Activated CD4-positive, alpha-beta T cell treated with anti-CD3 and anti-CD28 coated beads, Interleukin-2, Interleukin-4, amounts not matched to agents 100 ng/mL and 50 ng/mL, durations not matched to agents 16 hours and 8 hours (primary cell): Measurements from ENCODE around the gene CPEB1.
"Not testable (repeated sequence)": the region's sequence is repeated elsewhere in the genome, so short reads cannot be mapped to it uniquely, and the experiment has no call there.

Experiments
- DNase-seq: peaks from one replicate; pipeline ENCODE4 v3.0.0-alpha.2; 2020; ENCODE audit warnings: low spot score

Gene CPEB1

DNA sequence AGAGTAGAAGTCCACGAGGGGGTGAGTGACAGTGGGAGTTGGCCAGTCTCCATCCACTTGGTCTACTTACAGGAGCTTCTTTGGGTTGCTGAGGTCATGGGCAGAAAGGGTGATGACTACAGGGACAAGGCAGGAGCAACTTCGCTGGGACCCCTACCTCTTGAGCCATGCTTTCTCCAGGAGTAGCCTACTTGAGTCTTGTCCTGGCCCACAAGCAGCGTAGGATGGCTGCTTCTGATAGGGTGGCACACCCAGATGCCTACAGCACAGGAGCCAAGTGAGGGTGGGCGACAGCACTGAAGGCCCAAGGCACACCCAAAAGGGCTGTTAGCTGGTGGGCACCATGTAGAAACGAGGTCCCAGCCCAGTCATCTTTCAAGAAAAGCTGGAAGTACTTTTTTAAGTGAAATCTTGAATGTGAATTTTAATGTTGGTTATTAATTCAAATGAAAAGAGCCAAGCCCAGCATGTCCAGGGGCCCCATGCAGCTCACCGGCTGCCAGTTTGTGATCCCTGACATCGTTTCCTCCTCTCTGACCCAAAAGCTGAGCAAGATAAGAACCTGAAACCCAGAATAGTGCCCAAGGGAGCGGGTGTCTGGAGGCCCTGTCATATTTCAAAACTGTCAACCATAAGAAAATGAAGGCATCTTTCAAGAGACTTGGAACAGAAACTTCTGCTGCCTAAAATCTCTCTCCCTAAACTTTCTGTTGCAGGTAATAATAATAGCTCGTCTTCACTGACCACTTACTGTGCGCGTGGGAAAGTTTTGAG lies 2.2 kb upstream of the CPEB1 start:
- DNase-seq = no peak

DNA sequence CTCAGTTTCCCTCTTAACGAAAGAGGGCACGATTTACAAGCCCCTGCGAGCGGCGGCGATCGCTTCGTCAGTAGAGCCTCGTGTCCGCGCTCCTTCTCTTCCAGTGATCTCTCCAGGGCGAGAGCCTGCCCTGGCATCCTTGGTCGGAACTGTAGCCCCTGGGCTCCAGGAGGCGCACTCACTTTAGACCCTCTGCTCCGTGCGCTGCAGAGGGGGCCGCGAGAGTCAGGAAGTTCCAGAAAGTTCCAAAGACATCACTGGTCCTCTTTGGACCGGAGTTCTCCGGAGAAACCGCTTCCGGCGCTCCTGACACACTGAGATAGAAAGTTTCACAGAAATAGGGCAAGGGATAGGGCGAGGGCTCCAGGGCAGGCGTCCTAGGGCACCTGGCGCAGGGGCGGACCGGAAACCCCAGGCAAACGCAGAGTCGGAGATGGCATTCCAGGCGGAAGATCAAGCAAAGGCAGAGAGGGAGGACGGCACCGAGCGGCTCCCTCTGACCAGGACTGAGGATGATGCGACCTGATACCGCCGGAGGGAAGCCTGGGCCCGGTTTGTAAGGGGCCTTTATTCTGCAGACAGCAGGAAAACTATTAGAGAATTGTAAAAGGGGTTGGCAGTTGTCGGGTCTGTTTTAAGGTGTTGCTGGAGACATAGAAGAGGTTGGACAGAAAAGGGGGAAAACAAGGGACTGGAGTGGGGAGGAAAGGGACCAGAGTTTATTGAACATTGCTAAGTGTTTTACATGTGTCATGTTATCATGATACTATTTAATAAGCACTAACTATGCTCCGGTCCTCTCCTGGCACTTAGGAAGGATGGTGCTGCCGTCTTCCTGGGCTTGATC lies 1.3 kb upstream of the CPEB1 start:
- DNase-seq = no peak

DNA sequence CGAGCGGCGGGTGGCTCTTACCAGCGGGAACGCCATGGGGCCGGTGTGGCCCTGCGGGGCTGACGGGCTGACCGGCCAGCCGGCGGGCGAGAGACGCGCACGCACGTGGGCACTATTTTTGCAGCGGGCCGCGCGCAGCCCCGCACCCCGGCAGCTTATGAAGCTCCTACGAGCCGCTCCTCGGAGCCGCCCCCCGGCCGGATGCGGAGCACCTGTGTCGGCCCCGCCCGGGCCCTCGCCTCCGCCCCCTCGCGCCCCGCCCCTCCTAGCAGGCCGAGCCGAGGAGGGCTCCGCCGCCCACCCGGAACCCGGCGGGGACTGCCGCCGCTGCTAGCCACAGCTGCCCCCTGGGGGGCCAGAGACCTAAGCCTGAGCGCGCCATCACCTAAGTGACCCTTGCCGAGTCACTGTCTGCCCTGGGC lies 683 bp upstream of the CPEB1 start:
- DNase-seq = no peak

DNA sequence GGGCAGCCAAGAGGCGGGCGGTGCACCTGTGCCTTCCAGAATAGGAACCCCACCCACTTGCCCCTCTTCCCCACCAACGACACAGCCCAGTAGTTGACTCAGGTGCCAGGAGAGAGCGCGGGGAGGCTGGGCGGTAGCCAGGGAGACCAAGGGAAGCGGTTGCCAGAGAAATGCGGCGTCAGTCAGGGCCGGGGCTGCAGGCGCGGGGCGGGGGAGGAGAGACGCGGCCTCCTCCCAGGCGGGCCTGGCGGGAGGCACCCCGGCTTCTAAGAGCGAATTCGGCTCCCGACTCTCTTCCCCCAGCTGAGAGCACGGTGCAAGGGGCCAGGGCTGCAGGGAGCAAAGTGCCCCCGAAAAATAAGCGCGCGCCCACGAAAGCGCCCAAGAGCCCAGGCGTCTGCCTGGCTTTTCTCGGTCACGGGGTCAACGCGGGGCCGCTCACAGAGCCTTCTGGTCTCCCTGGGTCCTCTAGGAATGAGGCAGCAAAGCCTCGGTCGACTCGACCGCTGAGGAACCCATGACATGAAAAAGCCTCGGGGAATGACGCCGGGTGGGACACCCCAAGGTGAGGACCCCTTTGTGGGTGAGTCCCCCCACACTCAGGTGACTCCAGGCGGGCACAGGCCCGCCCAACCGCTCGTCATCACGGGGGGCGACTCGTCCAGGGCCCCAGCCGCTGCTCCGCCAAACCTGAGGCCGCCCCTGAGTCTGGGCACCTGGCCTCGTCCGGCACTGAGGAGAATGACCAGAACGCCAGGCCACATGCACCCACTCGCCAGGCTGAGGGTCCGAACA lies 716 bp downstream of the CPEB1 start:
- no peak for DNase-seq

DNA sequence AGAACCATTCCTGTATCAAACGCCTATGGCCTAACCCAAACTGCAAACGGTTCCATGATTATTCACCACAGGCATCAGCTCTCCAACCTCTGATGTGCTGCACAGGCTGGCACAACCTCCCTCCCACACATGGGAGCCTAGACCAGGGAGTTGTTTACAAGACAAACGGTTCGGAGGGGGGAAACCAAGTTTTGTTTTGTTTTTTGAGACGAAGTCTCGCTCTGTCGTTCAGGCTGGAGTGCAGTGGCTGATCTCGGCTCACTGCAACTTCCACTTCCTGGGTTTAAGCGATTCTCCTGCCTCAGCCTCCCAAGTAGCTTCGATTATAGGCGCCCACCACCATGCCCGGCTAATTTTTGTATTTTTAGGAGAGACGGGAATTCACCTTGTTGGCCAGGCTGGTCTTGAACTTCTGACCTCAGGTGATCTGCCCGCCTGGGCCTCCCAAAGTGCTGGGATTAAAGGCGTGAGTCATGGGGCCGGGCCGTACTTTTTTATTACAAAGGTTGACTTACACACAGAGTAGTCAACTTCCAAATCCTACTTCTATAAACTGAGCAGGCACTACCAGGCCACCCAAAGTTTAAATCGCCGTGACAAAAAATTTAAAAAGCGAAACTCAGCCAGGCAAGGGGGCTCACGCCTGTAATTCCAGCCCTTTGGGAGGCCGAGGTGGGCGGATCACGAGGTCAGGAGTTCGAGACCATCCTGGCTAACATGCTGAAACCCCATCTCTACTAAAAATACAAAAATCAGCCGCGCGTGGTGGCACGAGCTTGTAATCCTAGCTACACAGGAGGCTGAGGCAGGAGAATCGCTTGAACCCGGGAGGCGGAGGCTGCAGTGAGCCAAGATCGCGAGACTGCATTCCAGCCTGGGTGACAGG lies 2.0 kb downstream of the CPEB1 start:
- DNase-seq = not testable (repeated sequence)

DNA sequence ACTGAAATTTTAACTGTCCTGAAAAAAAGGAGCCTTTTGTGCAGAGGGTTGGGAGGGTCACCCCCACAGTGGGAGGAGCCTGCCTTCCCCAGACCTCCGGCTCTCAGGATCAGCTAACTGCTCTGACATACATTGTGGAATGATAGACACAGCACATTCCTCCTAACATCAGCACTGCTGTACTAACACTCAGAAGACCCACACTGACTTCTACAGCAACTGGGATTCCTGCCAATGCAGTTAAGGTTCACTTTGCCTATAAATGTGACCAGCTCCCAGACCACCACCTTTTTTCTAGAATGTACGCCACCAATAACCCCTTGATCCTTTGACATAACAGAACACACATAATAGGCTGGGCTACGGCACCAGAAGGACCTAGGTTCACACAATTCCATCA lies 3.2 kb downstream of the CPEB1 start:
- DNase-seq = no peak

DNA sequence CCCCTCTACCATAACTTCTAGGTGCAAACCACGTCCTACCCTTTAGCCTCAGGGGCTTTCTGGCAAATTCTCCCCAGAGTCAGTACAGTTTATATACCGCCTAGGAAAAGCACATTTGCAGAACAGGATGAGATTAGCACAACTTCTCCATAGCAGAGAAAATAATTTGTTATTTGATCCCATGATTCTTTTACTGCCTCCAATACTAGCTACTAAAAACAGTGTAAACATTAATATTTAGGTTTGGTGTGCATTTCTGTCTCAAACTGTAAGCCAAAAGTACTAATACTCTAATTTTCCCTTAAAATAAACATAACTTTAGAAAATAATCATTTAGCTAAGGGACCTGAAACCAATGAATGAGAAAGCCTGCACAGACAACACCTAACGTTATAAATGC lies 4.5 kb downstream of the CPEB1 start:
- DNase-seq = no peak

DNA sequence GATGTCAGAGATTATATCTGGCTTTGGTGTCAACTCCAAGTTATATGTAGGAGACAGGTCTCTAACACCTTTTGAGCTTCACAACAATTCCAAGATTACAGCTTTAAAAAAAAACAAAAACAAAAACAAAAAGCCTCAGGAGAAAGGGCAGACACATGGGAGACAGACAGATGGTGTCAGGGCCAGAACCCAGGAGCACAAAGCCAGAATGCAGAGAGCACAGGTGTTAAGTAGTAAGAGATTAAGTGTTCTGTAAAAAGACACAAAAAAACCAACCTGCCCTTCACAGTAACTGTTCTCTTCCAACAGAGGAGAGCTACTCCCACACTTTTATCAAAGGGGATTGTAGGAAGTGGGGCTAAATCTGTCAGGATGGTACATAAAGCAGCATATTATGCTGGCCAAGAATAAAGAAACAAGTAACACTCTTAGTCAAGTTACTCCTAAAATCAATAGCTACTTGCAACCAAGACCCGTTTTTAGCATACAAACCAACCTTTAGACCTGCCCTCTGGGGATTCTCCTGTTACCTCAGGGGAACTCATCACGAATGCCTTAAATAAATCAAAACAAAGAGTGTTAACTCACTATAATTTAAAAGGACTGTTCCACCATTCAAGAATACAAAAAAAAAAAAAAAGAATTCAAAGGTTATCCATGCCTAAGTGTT lies 5.9 kb downstream of the CPEB1 start:
- no peak for DNase-seq

DNA sequence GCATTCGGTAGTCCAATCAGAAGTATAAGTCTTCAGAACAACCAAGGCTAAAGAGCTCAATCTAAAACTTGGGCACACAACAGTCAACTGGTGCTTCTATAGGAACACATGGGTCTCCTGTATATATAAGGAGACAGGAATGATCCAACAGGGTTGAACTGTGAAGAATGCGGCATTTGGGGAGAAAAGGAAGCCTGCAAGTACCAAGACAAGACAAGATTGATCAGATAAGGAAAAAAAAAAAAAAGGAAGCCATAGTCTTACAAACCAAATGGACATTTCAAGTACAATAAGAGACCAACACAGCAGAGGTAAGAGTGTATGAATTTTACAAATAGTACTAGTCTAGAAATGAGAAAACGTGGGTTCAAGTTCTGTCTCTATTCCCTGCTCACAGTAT lies 6.5 kb downstream of the CPEB1 start:
- no peak for DNase-seq

DNA sequence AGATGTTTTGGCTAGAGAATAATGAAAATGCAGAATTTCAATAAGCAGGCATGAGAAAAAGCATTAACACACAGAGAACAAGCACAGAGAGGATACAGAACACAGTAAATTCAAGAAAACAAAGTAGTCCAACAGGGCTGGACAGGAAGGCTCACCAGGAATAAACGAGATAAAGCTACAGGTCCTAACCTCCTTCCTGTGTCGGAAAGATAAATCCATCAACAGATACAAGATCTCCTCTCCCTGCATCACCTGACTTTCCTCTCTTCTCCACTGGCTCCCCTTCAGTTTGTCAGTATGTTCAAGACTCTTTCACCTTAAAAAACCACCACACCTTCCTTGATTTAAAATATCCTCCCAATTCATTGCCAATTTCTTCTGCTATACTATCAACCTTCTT lies 11.4 kb downstream of the CPEB1 start:
- no peak for DNase-seq

DNA sequence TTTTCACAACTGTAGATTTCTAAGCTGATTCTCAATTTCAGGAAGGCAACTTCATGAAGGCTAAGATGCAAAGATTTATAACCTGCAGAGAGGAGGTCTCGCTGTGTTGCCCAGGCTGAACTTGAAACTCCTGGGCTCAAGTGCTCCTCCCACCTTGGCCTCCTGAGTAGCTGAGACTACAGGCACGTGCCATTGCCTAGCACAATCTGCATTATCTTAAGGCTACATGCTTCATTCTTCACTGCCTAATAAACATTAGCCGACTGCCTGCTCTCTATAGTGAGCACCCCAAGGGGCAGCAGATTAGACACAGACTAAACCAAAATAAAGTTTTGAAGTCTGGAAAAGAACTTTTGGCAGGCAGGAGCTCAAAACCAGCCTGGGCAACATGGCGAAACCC lies 17.1 kb downstream of the CPEB1 start:
- DNase-seq = no peak

DNA sequence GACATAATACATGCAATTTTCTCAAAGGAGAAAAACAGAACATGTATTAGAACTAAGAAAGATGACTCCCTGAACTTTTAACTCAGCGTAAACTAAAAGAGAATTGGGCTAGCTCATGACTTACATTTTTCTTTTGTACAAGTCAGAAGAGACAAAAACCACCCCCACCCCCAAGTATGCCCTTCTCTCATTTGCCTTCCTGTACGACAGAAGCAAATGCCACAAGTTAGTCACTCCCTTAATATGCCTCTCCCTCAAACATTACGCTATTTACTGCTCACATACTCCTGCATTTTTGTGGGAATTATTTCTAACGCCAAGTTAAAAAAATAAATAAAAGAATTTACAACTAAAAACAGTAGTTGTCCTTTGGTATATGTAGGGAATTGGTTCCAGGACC lies 22.0 kb downstream of the CPEB1 start:
- no peak for DNase-seq

DNA sequence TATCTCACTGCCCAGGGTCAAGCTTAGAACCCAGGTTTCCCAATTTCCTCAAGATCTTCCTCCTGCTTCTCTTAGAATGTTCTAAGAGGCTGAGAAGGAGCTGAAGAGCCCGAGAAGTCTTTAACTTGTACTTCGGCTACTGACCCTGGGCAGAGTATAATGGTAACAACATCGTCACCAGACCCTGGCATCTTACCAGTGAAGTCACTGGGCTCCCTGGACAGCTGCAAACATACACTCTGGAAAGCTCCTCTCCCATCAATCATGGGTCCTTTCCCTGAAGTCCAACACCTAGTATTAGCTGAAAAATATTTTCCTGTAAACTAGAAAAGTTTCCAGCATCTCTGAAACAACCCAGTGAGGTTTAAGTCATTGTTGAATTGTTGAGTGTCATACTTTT lies 22.7 kb downstream of the CPEB1 start:
- no peak for DNase-seq

DNA sequence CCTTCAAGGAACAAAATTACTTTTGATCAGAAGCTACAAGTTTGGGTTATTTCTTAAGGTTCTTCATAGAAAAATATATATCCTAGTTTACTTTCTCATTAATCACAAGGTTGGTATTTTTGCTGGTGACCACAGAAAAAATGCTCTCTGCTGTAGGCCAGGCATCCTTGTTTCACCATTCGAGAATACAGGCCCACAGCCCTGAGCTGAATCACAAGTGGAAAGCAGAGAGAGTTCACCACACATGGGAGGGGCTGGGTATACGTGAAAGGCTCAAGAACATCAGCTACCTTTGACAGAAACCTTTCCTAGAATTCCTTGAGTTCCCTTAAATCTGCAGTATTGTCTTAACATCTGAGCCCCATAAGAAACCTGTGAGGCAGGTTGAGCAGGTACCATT lies 23.2 kb downstream of the CPEB1 start:
- no peak for DNase-seq

DNA sequence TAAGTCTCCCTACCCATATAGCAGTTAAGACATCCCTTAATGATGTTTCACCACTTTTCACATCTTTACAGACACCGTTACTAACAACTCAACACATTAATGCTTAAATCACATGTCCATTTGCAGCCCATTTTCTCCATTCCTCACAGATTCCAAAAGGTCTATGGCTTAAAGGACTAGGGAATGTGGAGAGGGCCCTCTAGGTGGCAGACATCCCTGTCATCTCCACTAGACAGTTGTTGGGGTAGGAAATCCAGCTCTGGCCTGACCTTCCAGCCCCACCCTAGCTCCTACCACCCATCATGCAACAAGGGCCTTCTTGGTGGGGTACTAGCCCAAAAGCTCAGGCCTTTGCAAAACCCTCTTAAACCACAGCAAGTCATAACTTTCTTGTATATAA lies 25.2 kb downstream of the CPEB1 start:
- DNase-seq = no peak

DNA sequence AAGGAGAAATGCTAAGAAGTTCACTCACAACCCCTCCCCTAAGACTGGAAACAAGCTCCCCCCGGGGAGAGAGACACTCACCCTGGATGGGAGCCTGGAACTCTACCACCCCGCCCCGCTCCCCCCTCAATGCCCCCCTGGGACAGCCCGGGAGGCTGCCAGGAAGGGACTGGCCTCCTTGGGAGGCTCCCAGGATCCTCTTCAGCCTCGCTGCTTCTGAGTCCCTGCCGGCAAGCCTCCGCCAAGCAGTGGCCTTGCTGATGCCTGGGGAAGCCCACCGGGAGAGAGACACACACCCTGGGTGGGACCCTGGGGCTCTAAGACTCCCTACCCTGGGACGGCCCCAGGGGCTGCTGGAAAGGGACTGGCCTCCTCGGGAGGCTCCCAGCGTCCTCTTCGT lies 33.4 kb downstream of the CPEB1 start:
- no peak for DNase-seq

DNA sequence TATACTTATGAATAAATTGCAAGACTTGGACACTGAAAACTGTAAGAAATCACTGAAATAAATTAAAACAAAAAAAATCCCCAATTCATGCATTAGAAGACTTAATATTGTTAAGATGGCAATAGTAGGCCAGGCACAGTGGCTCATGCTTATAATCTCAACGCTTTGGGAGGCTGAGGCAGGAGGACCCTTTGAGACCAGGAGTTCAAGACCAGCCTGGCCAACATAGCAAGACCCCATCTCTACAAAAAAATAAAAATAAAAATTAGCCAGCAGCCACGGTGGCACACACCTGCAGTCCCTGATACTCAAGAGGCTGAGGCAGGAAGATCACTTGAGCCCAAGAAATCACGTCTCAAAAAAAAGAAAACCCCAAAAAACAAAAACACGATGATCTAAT lies 35.8 kb downstream of the CPEB1 start:
- DNase-seq = no peak

DNA sequence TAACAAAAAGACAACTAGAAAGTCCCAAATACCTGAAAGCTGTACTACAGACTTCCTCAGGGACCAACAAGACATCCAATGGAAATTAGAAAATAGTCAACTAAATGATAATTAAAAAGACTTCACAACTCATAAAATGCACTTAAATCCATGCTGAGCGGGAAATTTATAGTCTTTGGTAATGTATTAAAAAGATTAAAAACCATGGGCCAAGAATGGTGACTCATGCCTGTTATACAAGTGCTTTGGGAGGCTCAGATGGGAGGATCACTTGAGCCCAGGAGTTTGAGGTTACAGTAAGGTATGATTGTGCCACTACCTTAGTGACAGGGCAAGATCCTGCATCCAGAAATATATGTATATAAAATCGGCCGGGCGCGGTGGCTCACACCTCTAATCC lies 45.0 kb downstream of the CPEB1 start:
- no peak for DNase-seq

DNA sequence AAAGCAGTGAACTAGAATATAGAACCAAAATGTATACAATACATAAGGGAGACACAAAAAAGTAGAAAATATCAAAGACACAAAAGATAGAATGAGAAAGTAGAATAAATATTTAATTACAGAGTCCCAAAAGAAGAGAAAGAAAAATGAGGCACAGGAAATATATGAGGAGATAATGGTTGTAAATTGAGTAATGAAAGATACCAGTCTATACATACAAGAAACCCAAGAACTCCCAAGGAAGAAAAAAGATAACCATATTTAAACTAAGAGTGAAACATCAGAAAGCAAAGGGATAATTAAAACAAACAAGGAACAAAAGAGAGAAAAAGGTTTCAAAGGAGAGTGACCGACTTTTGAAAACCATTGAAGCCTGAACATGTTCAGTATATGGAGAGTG lies 47.3 kb downstream of the CPEB1 start:
- DNase-seq = no peak

DNA sequence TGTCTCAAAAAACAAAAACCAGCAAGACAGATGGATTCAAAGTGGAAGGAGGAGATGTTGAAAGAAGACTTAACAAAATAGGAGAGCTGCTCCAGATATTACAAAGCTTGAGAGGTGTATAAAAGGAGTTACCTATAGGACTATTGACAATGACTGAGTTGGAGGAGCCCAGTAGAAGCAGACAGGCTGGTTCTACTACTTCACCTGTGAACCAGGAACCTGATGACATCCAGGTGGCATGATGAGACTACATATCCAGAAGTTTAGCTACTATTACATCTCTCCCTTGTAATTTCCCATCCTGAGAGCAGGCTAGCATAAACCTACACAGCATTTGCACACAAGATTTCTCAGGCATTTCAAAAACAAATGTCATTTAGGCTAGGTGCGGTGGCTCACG lies 49.3 kb downstream of the CPEB1 start:
- no peak for DNase-seq

DNA sequence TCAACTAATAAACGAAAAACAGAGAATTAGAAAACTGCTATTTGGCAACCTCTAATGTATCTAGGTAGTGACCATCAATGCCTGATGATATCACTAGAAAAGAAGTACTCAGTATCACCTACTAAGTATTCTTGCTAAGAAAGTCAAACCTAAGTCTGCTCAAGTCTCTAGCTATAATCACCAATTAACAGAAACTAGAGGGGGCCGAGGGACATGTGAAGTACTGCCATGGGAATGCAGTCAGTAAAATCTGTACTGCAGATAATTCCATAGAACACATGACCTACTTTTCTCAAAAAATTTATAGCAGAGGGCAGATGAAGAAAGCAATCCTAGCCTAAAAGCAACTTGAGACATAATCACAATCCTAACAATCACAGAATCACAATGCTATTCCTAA lies 51.4 kb downstream of the CPEB1 start:
- DNase-seq = no peak
